ENCODE measurements around the gene LARGE1.

Gene LARGE1

DNA sequence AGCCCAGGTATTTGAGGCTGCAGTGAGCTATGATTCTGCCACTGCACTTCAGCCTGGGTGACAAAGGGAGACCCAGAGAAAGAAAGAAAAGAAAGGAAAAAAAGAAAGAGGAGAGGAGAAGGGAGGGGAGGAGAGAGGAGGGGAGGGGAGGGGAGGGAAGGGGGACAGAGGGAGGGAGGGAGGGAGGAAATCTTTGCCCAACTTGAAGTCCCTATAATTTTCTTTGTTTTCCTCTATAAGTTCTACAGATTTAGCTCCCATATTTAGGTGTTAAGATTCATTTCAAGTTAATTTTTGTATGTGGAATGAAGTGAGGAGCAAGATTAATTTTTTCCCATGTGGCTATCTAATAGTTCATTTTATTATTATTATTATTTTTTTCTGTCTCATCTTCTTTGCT, 328.3 kb downstream of the LARGE1 start:
- TF ChIP-seq, protein P1, sequence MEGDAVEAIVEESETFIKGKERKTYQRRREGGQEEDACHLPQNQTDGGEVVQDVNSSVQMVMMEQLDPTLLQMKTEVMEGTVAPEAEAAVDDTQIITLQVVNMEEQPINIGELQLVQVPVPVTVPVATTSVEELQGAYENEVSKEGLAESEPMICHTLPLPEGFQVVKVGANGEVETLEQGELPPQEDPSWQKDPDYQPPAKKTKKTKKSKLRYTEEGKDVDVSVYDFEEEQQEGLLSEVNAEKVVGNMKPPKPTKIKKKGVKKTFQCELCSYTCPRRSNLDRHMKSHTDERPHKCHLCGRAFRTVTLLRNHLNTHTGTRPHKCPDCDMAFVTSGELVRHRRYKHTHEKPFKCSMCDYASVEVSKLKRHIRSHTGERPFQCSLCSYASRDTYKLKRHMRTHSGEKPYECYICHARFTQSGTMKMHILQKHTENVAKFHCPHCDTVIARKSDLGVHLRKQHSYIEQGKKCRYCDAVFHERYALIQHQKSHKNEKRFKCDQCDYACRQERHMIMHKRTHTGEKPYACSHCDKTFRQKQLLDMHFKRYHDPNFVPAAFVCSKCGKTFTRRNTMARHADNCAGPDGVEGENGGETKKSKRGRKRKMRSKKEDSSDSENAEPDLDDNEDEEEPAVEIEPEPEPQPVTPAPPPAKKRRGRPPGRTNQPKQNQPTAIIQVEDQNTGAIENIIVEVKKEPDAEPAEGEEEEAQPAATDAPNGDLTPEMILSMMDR (IDR thresholded peaks at IDR 0.05) = no peak

DNA sequence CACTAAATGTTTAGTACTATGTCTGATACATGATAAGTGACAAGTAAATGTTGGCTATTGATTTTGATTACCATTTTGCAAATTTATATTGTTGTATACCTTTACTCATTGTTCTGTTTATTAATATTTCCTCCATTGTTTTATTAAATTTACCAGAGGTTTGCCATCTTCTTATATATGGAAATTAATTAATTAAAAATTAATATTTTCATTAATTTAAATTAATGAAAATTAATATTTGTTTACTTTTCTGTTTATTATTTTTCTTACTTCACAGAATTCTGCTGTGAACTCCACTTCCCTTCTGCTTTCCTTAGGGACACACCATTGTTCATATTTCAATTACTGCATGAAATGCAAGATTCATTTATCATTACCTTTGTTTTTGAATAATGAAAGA, 331.0 kb downstream of the LARGE1 start:
- TF ChIP-seq, protein P1 (IDR thresholded peaks at IDR 0.05) = no peak

DNA sequence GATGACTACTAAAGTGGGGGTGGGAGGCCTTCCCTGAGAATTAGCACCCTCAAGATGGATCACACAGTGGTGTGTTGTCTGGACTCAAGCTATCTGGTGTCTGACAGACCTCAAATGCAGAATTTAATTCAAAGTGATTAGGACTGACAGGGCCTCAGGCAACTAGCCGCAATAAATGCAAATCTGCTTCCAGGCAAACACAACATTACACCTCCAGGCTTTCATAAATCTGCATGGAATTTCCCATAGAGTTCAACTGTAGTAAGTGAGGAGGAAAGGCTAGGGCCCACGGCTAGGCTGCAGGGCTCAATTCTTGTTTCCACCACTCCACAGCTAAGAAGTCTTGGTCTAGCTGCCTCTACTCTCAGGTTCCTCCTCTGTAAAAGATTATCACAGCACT, 331.4 kb downstream of the LARGE1 start:
- TF ChIP-seq, protein P1 (IDR thresholded peaks at IDR 0.05) = no peak

DNA sequence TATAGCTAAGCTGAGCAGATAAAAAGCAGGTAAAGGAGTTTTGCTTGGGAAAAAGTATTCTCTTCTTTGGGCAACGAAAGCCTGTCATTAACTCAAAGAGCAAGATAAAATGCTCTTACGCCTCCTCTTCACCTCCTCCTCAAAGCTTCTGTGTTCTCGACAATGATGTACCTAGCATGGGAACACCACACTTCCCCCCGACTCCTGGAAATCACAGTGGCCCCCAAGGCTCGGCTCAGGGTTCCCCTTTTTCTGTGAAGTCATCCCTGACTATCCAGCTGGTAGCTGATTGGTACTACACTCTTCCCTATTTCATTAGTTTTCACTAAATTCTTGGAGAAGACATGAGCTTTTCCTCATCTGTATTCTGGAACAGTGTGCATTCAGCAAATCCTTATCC, 336.1 kb downstream of the LARGE1 start:
- TF ChIP-seq, protein P1 (IDR thresholded peaks at IDR 0.05) = no peak

DNA sequence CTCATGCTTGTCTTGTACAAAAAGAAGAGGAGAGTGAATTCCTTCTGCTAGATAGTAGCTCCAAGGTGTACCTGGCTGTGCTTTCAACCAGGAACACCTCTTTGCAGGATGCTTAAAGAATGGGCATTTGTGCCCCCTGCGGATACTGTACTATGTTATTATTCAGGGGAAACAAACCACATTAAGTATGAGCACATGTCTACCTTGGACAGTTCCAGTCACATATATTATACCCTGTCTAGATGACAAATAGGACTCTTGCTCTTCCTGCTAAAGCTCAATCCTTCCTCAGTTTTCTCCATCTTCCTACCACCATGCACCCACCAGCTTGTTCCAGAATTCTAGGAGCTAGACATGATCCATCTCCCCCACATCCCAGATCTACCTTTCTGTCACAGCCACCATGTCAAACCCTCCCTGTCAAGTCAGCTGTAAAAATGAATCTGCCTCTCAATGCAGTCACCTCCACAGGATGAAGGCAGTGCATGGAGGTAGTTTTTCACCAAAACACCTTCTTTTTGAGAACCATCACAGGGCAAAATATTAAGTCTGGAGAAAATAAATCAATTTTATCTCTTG, 337.4 kb downstream of the LARGE1 start:
- TF ChIP-seq, protein P1 (IDR thresholded peaks at IDR 0.05) = no peak

DNA sequence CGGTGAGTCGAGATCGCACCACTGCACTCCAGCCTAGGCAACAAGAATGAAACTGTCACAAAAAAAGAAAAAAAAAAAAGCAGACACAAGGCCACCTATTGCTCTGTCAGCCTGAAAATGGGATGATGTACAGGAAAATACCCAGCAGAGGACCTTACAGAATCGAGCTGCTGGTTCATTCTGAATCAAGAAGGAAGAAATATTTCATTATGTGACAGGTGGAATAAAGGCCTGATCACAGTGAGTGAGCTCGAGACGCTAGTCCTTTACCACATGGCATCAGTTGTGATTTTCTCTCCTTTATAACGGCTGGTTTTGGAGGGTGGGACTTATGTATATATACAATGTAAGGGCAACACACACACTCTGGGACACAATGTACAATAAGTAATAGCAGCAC, 340.0 kb downstream of the LARGE1 start:
- TF ChIP-seq, protein P1 (IDR thresholded peaks at IDR 0.05) = no peak

DNA sequence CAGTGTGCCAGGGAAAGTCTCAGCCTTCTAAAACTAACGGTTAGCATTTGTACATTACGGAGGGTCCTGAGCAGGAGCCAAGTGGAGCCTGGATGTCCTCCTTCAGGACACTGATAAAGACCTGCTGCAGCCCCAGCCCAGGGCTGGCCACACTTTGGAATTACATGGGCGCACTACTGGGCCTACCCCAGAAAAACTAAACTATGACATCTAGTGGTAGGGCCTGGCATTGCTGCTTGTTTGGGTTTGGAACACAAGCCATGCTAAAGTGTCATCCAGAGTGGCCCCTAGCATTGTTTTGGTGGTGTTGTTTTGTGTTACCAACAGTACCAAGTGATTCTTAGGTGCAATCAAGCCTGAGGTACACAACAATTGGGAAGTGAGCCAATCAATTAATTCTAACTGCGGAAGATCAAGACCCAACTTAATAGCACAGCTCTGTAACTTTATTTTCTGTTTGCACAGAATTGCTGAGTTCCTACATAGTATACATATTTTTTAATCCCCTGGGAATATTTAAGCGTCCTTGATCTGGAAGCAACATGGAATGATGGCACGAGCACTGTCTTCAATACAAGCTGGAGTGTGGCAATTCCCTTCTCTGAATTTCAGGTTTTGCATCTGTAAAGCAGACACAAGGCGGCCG, 340.7 kb downstream of the LARGE1 start:
- TF ChIP-seq, protein P1 (IDR thresholded peaks at IDR 0.05) = peak; percentile 87
